BLaER1 (cell line): ENCODE results near the gene MSX2.

ENCODE experiments used
- H3K27ac ChIP-seq: shearing (Covaris generic); formaldehyde crosslinking; 2 replicates; pipeline ENCODE4 v1.8.1; 2022
- H3K27me3 ChIP-seq: shearing (Covaris generic); formaldehyde crosslinking; 2 replicates; pipeline ENCODE4 v1.8.1; 2022
- H3K36me3 ChIP-seq: shearing (Covaris generic); formaldehyde crosslinking; 2 replicates; pipeline ENCODE4 v1.8.1; 2022
- H3K4me1 ChIP-seq: shearing (Covaris generic); formaldehyde crosslinking; 2 replicates; pipeline ENCODE4 v1.8.1; 2022
- H3K4me2 ChIP-seq: shearing (Covaris generic); formaldehyde crosslinking; 2 replicates; pipeline ENCODE4 v1.8.1; 2022
- H3K4me3 ChIP-seq: shearing (Covaris generic); formaldehyde crosslinking; 2 replicates; pipeline ENCODE4 v1.8.1; 2022
- H3K9ac ChIP-seq: shearing (Covaris generic); formaldehyde crosslinking; 2 replicates; pipeline ENCODE4 v1.8.1; 2022
- H3K9me3 ChIP-seq: shearing (Covaris generic); formaldehyde crosslinking; 2 replicates; pipeline ENCODE4 v1.8.1; 2022
- H4K20me1 ChIP-seq: shearing (Covaris generic); formaldehyde crosslinking; 2 replicates; pipeline ENCODE4 v1.8.1; 2022
- Cebpa-rat ChIP-seq: shearing (Covaris generic); IDR thresholded peaks from 2 replicates; pipeline ENCODE4 v1.8.1; 2022

The MSX2 gene

DNA sequence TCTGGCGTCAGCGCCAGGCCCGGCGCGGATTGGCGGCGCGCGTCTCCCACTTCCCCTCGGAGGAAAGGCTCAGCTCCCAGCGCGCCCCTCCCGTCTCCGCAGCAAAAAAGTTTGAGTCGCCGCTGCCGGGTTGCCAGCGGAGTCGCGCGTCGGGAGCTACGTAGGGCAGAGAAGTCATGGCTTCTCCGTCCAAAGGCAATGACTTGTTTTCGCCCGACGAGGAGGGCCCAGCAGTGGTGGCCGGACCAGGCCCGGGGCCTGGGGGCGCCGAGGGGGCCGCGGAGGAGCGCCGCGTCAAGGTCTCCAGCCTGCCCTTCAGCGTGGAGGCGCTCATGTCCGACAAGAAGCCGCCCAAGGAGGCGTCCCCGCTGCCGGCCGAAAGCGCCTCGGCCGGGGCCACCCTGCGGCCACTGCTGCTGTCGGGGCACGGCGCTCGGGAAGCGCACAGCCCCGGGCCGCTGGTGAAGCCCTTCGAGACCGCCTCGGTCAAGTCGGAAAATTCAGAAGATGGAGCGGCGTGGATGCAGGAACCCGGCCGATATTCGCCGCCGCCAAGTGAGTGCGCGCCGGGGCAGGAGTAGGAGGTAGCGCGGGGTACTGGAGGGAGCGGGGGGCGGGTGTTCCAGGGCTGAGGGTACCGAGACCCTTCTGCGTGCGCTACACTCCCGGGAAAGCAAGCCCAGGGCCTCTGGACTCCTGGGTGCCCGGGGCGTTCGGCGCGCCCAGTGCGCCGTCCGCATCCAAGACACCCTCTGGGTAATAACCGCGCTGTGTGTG, at the start of gene MSX2:
Gene MSX2 (plus strand): TSS at position 99 of the 777 bp plus-strand sequence. CDS start 78 bp downstream, at position 177.
- no peak within 1 kb of the TSS for H3K27ac ChIP-seq
- no peak within 1 kb of the TSS for H3K9ac ChIP-seq

DNA sequence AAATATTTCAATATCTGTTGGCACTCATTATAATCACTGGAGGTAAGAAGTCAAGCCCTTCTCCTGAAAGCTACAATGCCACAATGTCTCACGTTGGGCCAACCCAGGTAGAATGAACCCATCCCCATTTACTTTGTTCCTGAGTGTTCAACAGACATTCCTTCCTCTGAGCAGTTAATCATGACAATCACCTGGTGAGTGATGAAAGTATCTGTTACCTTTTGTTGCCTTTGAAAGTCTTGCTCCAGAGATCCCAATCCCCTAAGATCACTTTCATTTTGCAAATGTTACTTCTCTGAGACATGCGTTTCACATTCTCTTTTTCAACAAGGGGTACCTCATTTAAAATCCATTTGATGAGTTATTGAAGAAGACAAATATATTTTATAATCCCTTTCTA, 49.3 kb upstream of the MSX2 start:
- Histone ChIP-seq H3K27ac (no peak overlapping the region), H3K9me3 (no peaks in the 10 kb centered on the region), H3K4me1 (no peaks in the 10 kb centered on the region), H4K20me1 (no peaks in the 10 kb centered on the region), H3K36me3 (no peaks in the 10 kb centered on the region), H3K27me3 (no peaks in the 10 kb centered on the region), H3K9ac (no peak overlapping the region), H3K4me2 (no peak overlapping the region), H3K4me3 (no peak overlapping the region)
- TF ChIP-seq Cebpa-rat = no peak

More for the DNA sequence above, at the start of gene MSX2:
- no peak for TF ChIP-seq Cebpa-rat
- no peaks in the 10 kb centered on the region for H3K4me1 ChIP-seq
- H3K27me3 ChIP-seq = peaks cover 90% of the 10 kb centered on the region
- H4K20me1 ChIP-seq = no peaks in the 10 kb centered on the region; the same call in 1 of the 2 replicates
- H3K4me3 ChIP-seq = no peak within 1 kb of the TSS
- H3K4me2 ChIP-seq = no peak within 1 kb of the TSS
- no peaks in the 10 kb centered on the region for H3K36me3 ChIP-seq
- peaks cover 34% of the 10 kb centered on the region for H3K9me3 ChIP-seq

DNA sequence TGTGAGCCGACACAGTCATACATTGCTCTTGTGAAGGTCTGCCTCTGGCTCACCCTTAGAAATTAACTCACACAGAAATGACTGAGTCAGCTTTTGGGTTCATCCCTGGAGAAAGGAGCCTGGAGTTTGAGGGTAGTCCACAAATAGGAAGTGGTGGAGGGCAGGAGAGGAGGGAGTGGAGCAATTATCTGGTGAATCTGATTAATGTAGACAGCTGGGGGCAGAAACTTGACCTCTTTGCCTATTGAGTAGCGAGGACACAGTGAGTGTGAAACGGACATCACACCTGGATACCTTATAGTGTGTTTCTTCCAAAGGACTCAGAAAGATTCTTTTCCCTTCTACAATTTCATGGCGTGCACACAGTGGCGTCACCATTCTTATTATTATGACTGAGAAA, 48.5 kb upstream of the MSX2 start:
- H3K4me1 ChIP-seq = no peaks in the 10 kb centered on the region
- H3K27me3 ChIP-seq = no peaks in the 10 kb centered on the region
- H4K20me1 ChIP-seq = no peaks in the 10 kb centered on the region
- H3K4me2 ChIP-seq = no peak overlapping the region
- H3K9ac ChIP-seq = no peak overlapping the region
- no peaks in the 10 kb centered on the region for H3K9me3 ChIP-seq
- no peak overlapping the region for H3K4me3 ChIP-seq
- H3K36me3 ChIP-seq = no peaks in the 10 kb centered on the region
- TF ChIP-seq Cebpa-rat = no peak
- no peak overlapping the region for H3K27ac ChIP-seq

DNA sequence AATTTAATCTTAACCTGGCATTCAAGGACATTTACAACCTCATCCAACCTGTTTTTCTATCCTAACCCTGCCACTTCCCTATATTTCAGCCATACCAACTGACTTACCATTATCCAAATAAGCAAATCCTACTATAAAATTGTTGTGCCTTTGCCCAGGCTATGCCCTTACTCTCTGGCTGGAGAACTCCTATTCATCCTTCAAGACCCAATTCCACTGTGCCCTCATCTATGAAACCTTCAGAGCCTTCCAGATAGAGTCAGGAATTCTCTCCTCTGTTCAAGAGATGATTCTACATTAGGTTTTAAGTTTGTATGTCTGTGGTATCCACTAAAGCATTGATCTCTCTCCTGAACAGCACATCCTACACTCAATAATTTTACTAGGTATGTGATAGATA, 46.3 kb upstream of the MSX2 start:
- no peak overlapping the region for H3K27ac ChIP-seq
- no peaks in the 10 kb centered on the region for H3K4me1 ChIP-seq
- no peaks in the 10 kb centered on the region for H4K20me1 ChIP-seq
- H3K4me3 ChIP-seq = no peak overlapping the region
- H3K9ac ChIP-seq = no peak overlapping the region
- H3K36me3 ChIP-seq = no peaks in the 10 kb centered on the region
- no peak overlapping the region for H3K4me2 ChIP-seq
- TF ChIP-seq Cebpa-rat = no peak
- no peaks in the 10 kb centered on the region for H3K27me3 ChIP-seq
- no peaks in the 10 kb centered on the region for H3K9me3 ChIP-seq

GRCh38 chr5:174680901-174681565, 43.3 kb upstream of the MSX2 start:
- H3K9ac ChIP-seq = no peak overlapping the region
- H3K27ac ChIP-seq = no peak overlapping the region
- TF ChIP-seq Cebpa-rat = no peak
- no peak overlapping the region for H3K4me2 ChIP-seq
- no peaks in the 10 kb centered on the region for H3K9me3 ChIP-seq
- no peaks in the 10 kb centered on the region for H3K27me3 ChIP-seq
- H4K20me1 ChIP-seq = no peaks in the 10 kb centered on the region
- H3K36me3 ChIP-seq = no peaks in the 10 kb centered on the region
- H3K4me1 ChIP-seq = no peaks in the 10 kb centered on the region
- no peak overlapping the region for H3K4me3 ChIP-seq

- Histone ChIP-seq H3K9ac (no peak overlapping the region), H3K4me1 (no peaks in the 10 kb centered on the region), H3K27ac (no peak overlapping the region), H3K4me2 (no peak overlapping the region), H3K27me3 (peaks cover 37% of the 10 kb centered on the region), H3K9me3 (no peaks in the 10 kb centered on the region), H3K4me3 (no peak overlapping the region), H3K36me3 (no peaks in the 10 kb centered on the region), H4K20me1 (peaks cover 5% of the 10 kb centered on the region; the same call in 1 of the 2 replicates)
- no peak for TF ChIP-seq Cebpa-rat
These were observed 36.9 kb upstream of the MSX2 start for GRCh38 chr5:174687503-174687902.

DNA sequence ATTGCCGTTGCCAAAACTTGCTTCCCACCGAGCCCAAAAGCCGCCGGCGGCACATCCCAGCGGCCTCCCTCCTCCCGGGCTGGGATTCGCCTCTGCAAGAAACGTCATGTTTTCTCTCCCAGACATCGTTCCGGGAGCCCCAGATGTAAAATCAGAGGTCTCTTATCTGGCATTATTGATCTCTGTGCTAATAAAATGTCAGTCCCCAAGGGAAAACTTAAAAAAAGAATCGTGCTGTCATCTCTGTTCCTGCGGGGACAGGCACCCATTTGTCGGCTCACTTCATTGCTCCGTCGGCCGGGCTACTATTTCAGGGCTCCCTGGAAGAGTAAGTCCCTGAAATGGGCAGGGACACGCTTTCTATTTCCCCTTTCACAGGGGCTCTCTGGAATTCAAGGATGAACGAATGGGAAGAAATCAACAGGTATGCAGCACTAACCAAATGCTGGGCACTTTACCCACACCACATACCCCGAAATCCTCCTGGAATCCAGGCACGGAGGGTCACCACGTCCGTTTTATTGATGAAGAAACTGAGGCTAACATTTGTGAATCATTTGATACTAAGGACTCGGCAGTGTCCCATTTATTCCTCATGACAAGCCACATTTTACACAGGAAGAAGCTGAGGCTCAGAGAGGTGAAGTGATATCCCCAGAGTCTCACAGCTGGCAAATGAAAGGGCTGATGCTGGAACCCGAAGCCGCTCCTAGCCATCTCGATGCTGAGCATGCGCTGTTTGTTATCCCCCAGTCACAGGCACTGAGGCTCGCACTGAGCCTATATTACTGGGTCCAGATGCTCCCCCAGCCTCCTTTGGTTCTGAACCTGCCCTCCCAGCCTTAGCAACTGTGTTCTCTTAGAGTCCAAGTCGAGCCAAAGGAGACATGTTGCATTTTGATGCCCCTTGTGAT, 35.7 kb upstream of the MSX2 start:
- Histone ChIP-seq H3K9ac (no peak overlapping the region), H3K27ac (no peak overlapping the region), H3K27me3 (peaks cover 49% of the 10 kb centered on the region), H3K9me3 (no peaks in the 10 kb centered on the region), H4K20me1 (peaks cover 5% of the 10 kb centered on the region; the same call in 1 of the 2 replicates), H3K4me2 (no peak overlapping the region), H3K4me3 (no peak overlapping the region), H3K4me1 (no peaks in the 10 kb centered on the region), H3K36me3 (no peaks in the 10 kb centered on the region)
- no peak for TF ChIP-seq Cebpa-rat

DNA sequence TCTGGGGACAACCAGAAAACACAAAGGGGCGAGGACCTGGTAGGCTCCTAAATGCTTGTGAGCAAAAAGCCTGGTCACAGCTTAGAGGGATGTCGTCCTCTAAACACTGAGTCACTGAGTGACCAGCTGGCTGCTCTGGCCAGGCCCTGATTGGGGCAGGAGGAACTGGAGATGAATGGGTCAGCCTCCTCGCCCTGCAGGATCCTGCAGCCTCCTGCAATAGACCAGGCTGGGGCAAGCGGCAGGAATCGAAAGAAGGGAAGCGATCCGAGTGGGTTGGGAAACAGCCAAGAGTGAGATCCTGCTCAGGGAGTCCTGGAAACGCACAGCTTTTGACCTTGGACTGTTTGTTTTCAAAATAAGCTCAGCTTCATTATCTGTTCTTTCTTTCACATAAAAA, 34.1 kb upstream of the MSX2 start:
- Histone ChIP-seq H3K36me3 (no peaks in the 10 kb centered on the region), H4K20me1 (peaks cover 5% of the 10 kb centered on the region; the same call in 1 of the 2 replicates), H3K9ac (no peak overlapping the region), H3K27ac (no peak overlapping the region), H3K27me3 (peaks cover 65% of the 10 kb centered on the region), H3K4me2 (no peak overlapping the region), H3K4me3 (no peak overlapping the region), H3K9me3 (no peaks in the 10 kb centered on the region), H3K4me1 (no peaks in the 10 kb centered on the region)
- no peak for TF ChIP-seq Cebpa-rat

DNA sequence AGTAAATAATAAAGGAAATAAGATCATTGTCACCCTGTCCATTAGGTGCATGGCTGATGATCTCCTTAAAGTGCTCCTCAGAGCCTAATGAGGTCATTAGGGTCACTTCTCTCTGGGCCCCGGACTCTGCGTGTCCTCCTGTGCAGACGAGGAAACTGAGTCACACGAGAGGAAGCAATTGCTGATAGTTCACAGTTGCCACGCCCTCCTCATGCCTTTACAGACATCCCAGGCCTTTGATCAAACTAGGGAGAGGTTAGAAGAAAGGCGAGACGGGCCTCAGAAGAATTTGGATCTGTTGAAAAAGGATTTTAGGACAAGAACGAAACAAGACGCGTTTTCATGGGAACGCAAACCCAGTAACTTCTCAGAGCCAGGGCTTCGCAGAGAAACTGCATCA, 32.0 kb upstream of the MSX2 start:
- no peak overlapping the region for H3K9ac ChIP-seq
- no peaks in the 10 kb centered on the region for H3K4me1 ChIP-seq
- no peak for TF ChIP-seq Cebpa-rat
- no peak overlapping the region for H3K4me2 ChIP-seq
- no peaks in the 10 kb centered on the region for H3K9me3 ChIP-seq
- H3K4me3 ChIP-seq = no peak overlapping the region
- peaks cover 65% of the 10 kb centered on the region for H3K27me3 ChIP-seq
- peaks cover 5% of the 10 kb centered on the region; the same call in 1 of the 2 replicates for H4K20me1 ChIP-seq
- no peak overlapping the region for H3K27ac ChIP-seq
- no peaks in the 10 kb centered on the region for H3K36me3 ChIP-seq
